Trophoblast cell (in vitro differentiated cells and primary cell): ENCODE data around the gene DDIT3.
"Not testable (repeated sequence)": the region's sequence is repeated elsewhere in the genome, so short reads cannot be mapped to it uniquely, and the experiment has no call there.

Experiments used
- DNase-seq, 2 donors: peaks; one replicate each; pipeline ENCODE4 v3.0.0-alpha.2; 2016
- H2AFZ ChIP-seq: 2 replicates; pipeline ENCODE4 v1.6.1; 2013; ENCODE audit warnings: low read length, moderate library complexity, mild to moderate bottlenecking; ENCODE audit not compliant: insufficient read depth, poor library complexity
- H2AK5ac ChIP-seq: 2 replicates; pipeline ENCODE4 v1.6.1; 2013; ENCODE audit warnings: mild to moderate bottlenecking, low read length
- H2BK120ac ChIP-seq: 2 replicates; pipeline ENCODE4 v1.6.1; 2013; ENCODE audit warnings: low read length, mild to moderate bottlenecking, moderate library complexity; ENCODE audit not compliant: insufficient read depth, poor library complexity
- H2BK12ac ChIP-seq: 2 replicates; pipeline ENCODE4 v1.6.1; 2013; ENCODE audit warnings: mild to moderate bottlenecking, low read length, moderate library complexity
- H2BK5ac ChIP-seq: 2 replicates; pipeline ENCODE4 v1.6.1; 2013; ENCODE audit warnings: low read length, low read depth, moderate library complexity, mild to moderate bottlenecking; ENCODE audit not compliant: poor library complexity
- H3K14ac ChIP-seq: 2 replicates; pipeline ENCODE4 v1.6.1; 2013; ENCODE audit warnings: mild to moderate bottlenecking, low read length
- H3K18ac ChIP-seq: 2 replicates; pipeline ENCODE4 v1.6.1; 2013; ENCODE audit warnings: mild to moderate bottlenecking, low read length
- H3K23ac ChIP-seq: 2 replicates; pipeline ENCODE4 v1.6.1; 2013; ENCODE audit warnings: low read length
- H3K27ac ChIP-seq: 2 replicates; pipeline ENCODE4 v1.5.1; 2013; ENCODE audit warnings: low read depth, mild to moderate bottlenecking, inconsistent platforms, low read length, moderate library complexity
- H3K27me3 ChIP-seq: 2 replicates; pipeline ENCODE4 v1.6.1; 2013; ENCODE audit warnings: inconsistent platforms, mild to moderate bottlenecking, low read length, moderate library complexity; ENCODE audit not compliant: insufficient read depth
- H3K36me3 ChIP-seq, 2 experiments: 1 replicate in 1 of 2; 2 replicates in 1 of 2; pipeline ENCODE4 v1.6.1; 2013; ENCODE audit warnings: low read length in 2 of 2, mild to moderate bottlenecking in 2 of 2, moderate library complexity in 1 of 2; ENCODE audit not compliant: insufficient read depth in 2 of 2, control insufficient read depth in 1 of 2
- H3K4ac ChIP-seq: 2 replicates; pipeline ENCODE4 v1.6.1; 2013; ENCODE audit warnings: low read depth, mild to moderate bottlenecking, low read length, moderate library complexity
- H3K4me1 ChIP-seq, 2 experiments: 1 replicate in 1 of 2; 2 replicates in 1 of 2; pipeline ENCODE4 v1.6.1; 2013; ENCODE audit warnings: low read length in 2 of 2, mild to moderate bottlenecking in 2 of 2, moderate library complexity in 1 of 2; ENCODE audit not compliant: insufficient read depth in 2 of 2, control insufficient read depth in 1 of 2
- H3K4me2 ChIP-seq: 2 replicates; pipeline ENCODE4 v1.6.1; 2013; ENCODE audit warnings: inconsistent platforms, mild to moderate bottlenecking, low read length, moderate library complexity
- H3K4me3 ChIP-seq: 2 replicates; pipeline ENCODE4 v1.5.1; 2013; ENCODE audit warnings: mild to moderate bottlenecking, low read depth, low read length, inconsistent platforms
- H3K79me1 ChIP-seq: one replicate; pipeline ENCODE4 v1.6.1; 2013; ENCODE audit warnings: low read length
- H3K79me2 ChIP-seq: 2 replicates; pipeline ENCODE4 v1.6.1; 2013; ENCODE audit warnings: low read length, mild to moderate bottlenecking; ENCODE audit not compliant: control insufficient read depth, insufficient read depth, poor library complexity
- H3K9ac ChIP-seq: 2 replicates; pipeline ENCODE4 v1.6.1; 2013; ENCODE audit warnings: mild to moderate bottlenecking, low read length
- H3K9me3 ChIP-seq: 2 replicates; pipeline ENCODE4 v1.6.1; 2013; ENCODE audit warnings: low read depth, mild to moderate bottlenecking, control low read depth, inconsistent platforms, low read length; ENCODE audit not compliant: insufficient read depth
- H4K12ac ChIP-seq: 2 replicates; pipeline ENCODE4 v1.6.1; 2013; ENCODE audit warnings: low read depth, mild to moderate bottlenecking, low read length, moderate library complexity
- H4K8ac ChIP-seq: 2 replicates; pipeline ENCODE4 v1.6.1; 2013; ENCODE audit warnings: low read depth, mild to moderate bottlenecking, low read length, moderate library complexity
- H4K91ac ChIP-seq: one replicate; pipeline ENCODE4 v1.6.1; 2013; ENCODE audit warnings: low read depth, mild to moderate bottlenecking, low read length, moderate library complexity
- WGBS: extraction: QIAGEN DNeasy Blood & Tissue Kit; methylation state at CpG from one replicate; pipeline ENCODE4 v1.1.7; 2013; ENCODE audit warnings: missing lambda C conversion rate; ENCODE audit not compliant: insufficient read length, insufficient coverage; ENCODE audit errors: extremely low coverage; 5-methylcytosine and 5-hydroxymethylcytosine counted together

Gene DDIT3

DNA sequence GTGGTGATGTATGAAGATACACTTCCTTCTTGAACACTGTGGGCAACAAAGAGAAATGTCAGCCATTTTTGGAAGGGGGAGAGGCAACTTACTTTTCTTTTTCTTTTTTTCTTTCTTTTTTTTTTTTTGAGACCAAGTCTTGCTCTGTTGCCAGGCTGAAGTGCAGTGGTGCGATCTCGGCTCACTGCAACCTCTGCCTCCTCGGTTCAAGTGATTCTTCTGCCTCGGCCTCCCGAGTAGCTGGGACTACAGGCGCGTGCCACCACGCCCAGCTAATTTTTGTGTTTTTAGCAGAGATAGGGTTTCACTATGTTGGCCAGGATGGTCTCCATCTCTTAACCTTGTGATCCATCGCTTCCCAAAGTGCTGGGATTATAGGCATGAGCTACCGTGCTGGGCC, 2.6 kb downstream of the DDIT3 start:
- Histone ChIP-seq H3K79me1 (peaks cover 27% of the 10 kb centered on the region), H3K4me1 (peaks cover 12 to 20% of the 10 kb centered on the region in 2 experiments), H3K36me3 (peaks cover 30 to 42% of the 10 kb centered on the region in 2 experiments), H3K79me2 (peaks cover 12% of the 10 kb centered on the region)
- no CpG with 5 or more reads among the region's 10 CpGs for WGBS
- H3K4me3 ChIP-seq, H2BK120ac ChIP-seq, H3K27me3 ChIP-seq, H3K9ac ChIP-seq, H4K91ac ChIP-seq, H3K23ac ChIP-seq, H3K4ac ChIP-seq, H3K18ac ChIP-seq, H3K9me3 ChIP-seq, DNase-seq, H2AK5ac ChIP-seq, H3K27ac ChIP-seq, H3K14ac ChIP-seq, H2AFZ ChIP-seq, H2BK12ac ChIP-seq, H4K12ac ChIP-seq, H4K8ac ChIP-seq, H3K4me2 ChIP-seq, H2BK5ac ChIP-seq: not testable (repeated sequence)

DNA sequence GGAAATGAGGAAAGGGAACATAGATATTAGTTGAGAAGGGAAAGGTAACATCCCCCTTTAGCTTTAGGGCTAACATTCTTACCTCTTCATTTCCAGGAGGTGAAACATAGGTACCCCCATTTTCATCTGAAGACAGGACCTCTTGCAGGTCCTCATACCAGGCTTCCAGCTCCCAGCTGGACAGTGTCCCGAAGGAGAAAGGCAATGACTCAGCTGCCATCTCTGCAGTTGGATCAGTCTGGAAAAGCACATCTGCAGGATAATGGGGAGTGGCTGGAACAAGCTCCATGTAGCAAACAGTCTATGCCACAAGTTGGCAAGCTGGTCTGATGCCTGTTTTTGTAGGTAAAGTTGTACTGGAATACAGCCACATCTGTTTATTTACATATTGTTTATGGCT, 3.1 kb downstream of the DDIT3 start:
- H3K9ac ChIP-seq: no peak overlapping the region
- H3K27me3 ChIP-seq: no peaks in the 10 kb centered on the region
- H4K12ac ChIP-seq: no peak overlapping the region
- no peak overlapping the region for H3K4me2 ChIP-seq
- H2BK12ac ChIP-seq: no peak overlapping the region
- peaks cover 12 to 18% of the 10 kb centered on the region in 2 experiments for H3K4me1 ChIP-seq
- no peak overlapping the region for H2BK5ac ChIP-seq
- peaks cover 22% of the 10 kb centered on the region for H3K79me1 ChIP-seq
- H2BK120ac ChIP-seq: no peak overlapping the region
- H3K27ac ChIP-seq: no peak overlapping the region
- peaks cover 32 to 46% of the 10 kb centered on the region in 2 experiments for H3K36me3 ChIP-seq
- DNase-seq: no peak
- H3K4ac ChIP-seq: no peak overlapping the region
- H3K14ac ChIP-seq: no peak overlapping the region
- H4K91ac ChIP-seq: no peak overlapping the region
- H3K79me2 ChIP-seq: peaks cover 10% of the 10 kb centered on the region
- H3K23ac ChIP-seq: no peak overlapping the region
- H2AK5ac ChIP-seq: no peak overlapping the region
- H3K9me3 ChIP-seq: peaks cover 2% of the 10 kb centered on the region
- H2AFZ ChIP-seq: no peak overlapping the region
- H3K18ac ChIP-seq: no peak overlapping the region
- no peak overlapping the region for H4K8ac ChIP-seq
- no CpG with 5 or more reads among the region's 1 CpG for WGBS
- no peak overlapping the region for H3K4me3 ChIP-seq

- H2BK120ac ChIP-seq: no peak overlapping the region
- H3K79me2 ChIP-seq: peaks cover 10% of the 10 kb centered on the region
- WGBS: no CpG with 5 or more reads among the region's 11 CpGs
- peaks cover 8 to 14% of the 10 kb centered on the region in 2 experiments for H3K4me1 ChIP-seq
- no peak overlapping the region for H4K8ac ChIP-seq
- peaks cover 2% of the 10 kb centered on the region for H3K9me3 ChIP-seq
- no peak overlapping the region for H3K14ac ChIP-seq
- no peak overlapping the region for H4K12ac ChIP-seq
- H3K18ac ChIP-seq: no peak overlapping the region
- no peak overlapping the region for H2AFZ ChIP-seq
- H2BK5ac ChIP-seq: no peak overlapping the region
- no peak overlapping the region for H2BK12ac ChIP-seq
- no peak overlapping the region for H3K9ac ChIP-seq
- peaks cover 18% of the 10 kb centered on the region for H3K79me1 ChIP-seq
- H3K4me2 ChIP-seq: no peak overlapping the region
- no peak overlapping the region for H3K4ac ChIP-seq
- H2AK5ac ChIP-seq: no peak overlapping the region
- H3K36me3 ChIP-seq: peaks cover 35 to 51% of the 10 kb centered on the region in 2 experiments
- DNase-seq: no peak
- H3K27ac ChIP-seq: no peak overlapping the region
- H3K27me3 ChIP-seq: no peaks in the 10 kb centered on the region
- no peak overlapping the region for H3K23ac ChIP-seq
- no peak overlapping the region for H3K4me3 ChIP-seq
- H4K91ac ChIP-seq: no peak overlapping the region
These were observed 3.6 kb downstream of the DDIT3 start for GRCh38 chr12:57516617-57517153.

GRCh38 chr12:57515934-57516541, 4.3 kb downstream of the DDIT3 start:
- no peak overlapping the region for H4K8ac ChIP-seq
- H2BK5ac ChIP-seq: no peak overlapping the region
- H3K9me3 ChIP-seq: peaks cover 2% of the 10 kb centered on the region
- H3K79me2 ChIP-seq: peaks cover 10% of the 10 kb centered on the region
- no peaks in the 10 kb centered on the region for H3K27me3 ChIP-seq
- WGBS: no CpG with 5 or more reads among the region's 11 CpGs
- no peak overlapping the region for H3K23ac ChIP-seq
- no peak overlapping the region for H4K12ac ChIP-seq
- no peak overlapping the region for H3K9ac ChIP-seq
- H2AFZ ChIP-seq: no peak overlapping the region
- no peak overlapping the region for H3K27ac ChIP-seq
- H3K14ac ChIP-seq: no peak overlapping the region
- no peak overlapping the region for H2BK120ac ChIP-seq
- no peak overlapping the region for H2BK12ac ChIP-seq
- no peak overlapping the region for H3K4me3 ChIP-seq
- H3K4me1 ChIP-seq: peaks cover 2 to 9% of the 10 kb centered on the region in 2 experiments
- H3K4me2 ChIP-seq: no peak overlapping the region
- H2AK5ac ChIP-seq: no peak overlapping the region
- no peak overlapping the region for H4K91ac ChIP-seq
- no peak overlapping the region for H3K18ac ChIP-seq
- peaks cover 12% of the 10 kb centered on the region for H3K79me1 ChIP-seq
- H3K4ac ChIP-seq: no peak overlapping the region
- H3K36me3 ChIP-seq: peaks cover 40 to 58% of the 10 kb centered on the region in 2 experiments
- no peak for DNase-seq
